HEK293 (cell line): ENCODE measurements around the gene CABP5.

Experiments
- CTCF ChIA-PET: fragments of 350-600 bp; formaldehyde crosslinking; extraction: SDS; loops from one replicate; lab custom pipeline; 2021; ENCODE audit warnings: antibody characterized with exemption; lab: Yijun Ruan, JAX
- POLR2A ChIA-PET: fragments of 300-600 bp; formaldehyde crosslinking; extraction: SDS; loops from one replicate; lab custom pipeline; 2020; ENCODE audit warnings: antibody characterized with exemption, inconsistent platforms; lab: Yijun Ruan, JAX
- H3K27ac ChIP-seq: fragments of 200-500 bp; sonication (Bioruptor generic); 2 replicates; pipeline ENCODE4 v1.5.1; 2014; ENCODE audit warnings: low read depth, low read length, control low read depth, inconsistent platforms; ENCODE audit errors: extremely low read depth
- H3K36me3 ChIP-seq, 2 experiments: fragments of 200-500 bp in 1 of 2; sonication (Bioruptor generic) in 1 of 2; 1 replicate in 1 of 2; 2 replicates in 1 of 2; pipeline ENCODE4 v1.5.1; 2014 to 2017; ENCODE audit warnings: inconsistent platforms in 2 of 2, low read length in 2 of 2; ENCODE audit not compliant: control insufficient read depth in 2 of 2, insufficient read depth in 1 of 2
- H3K4me1 ChIP-seq: fragments of 200-500 bp; sonication (Bioruptor generic); 2 replicates; pipeline ENCODE4 v1.5.1; 2014; ENCODE audit warnings: mild to moderate bottlenecking, low read length, inconsistent platforms; ENCODE audit not compliant: control insufficient read depth, insufficient read depth
- H3K4me3 ChIP-seq: 2 replicates; pipeline ENCODE4 v1.5.1; 2011; ENCODE audit warnings: low read depth, mild to moderate bottlenecking, control low read depth, low read length, moderate library complexity
- H3K9me3 ChIP-seq: fragments of 200-500 bp; sonication (Bioruptor generic); 2 replicates; pipeline ENCODE4 v1.5.1; 2014; ENCODE audit warnings: low read depth, low read length, inconsistent platforms; ENCODE audit not compliant: control insufficient read depth, insufficient read depth
- HOXD13 ChIP-seq: sonication (generic); formaldehyde crosslinking; IDR thresholded peaks from 2 replicates; pipeline ENCODE4 v1.8.0; 2022; ENCODE audit warnings: missing genetic modification reagents, borderline replicate concordance
- PRDM1 ChIP-seq: fragments of 450-650 bp; formaldehyde crosslinking; IDR thresholded peaks from 2 replicates; pipeline ENCODE4; 2016; ENCODE audit warnings: missing biosample characterization, missing genetic modification characterization
- ZBTB8A ChIP-seq: fragments of 450-650 bp; formaldehyde crosslinking; IDR thresholded peaks from 2 replicates; pipeline ENCODE4 v1.5.1; 2016; ENCODE audit warnings: missing biosample characterization, missing genetic modification characterization
- ZFHX2 ChIP-seq: fragments of 450-650 bp; formaldehyde crosslinking; conservative IDR thresholded peaks from 2 replicates; pipeline ENCODE4 v1.5.1; 2016; ENCODE audit warnings: missing biosample characterization, missing genetic modification characterization
- ZNF148 ChIP-seq: fragments of 450-650 bp; formaldehyde crosslinking; IDR thresholded peaks from 2 replicates; pipeline ENCODE4 v1.5.0; 2017; ENCODE audit warnings: missing biosample characterization, missing genetic modification characterization, borderline replicate concordance
- ZNF16 ChIP-seq: fragments of 450-650 bp; formaldehyde crosslinking; IDR thresholded peaks from 2 replicates; pipeline ENCODE4 v1.5.1; 2016; ENCODE audit warnings: low read depth, missing biosample characterization, missing genetic modification characterization
- ZNF274 ChIP-seq, 2 experiments: fragments of 200-500 bp in 1 of 2; fragments of 450-650 bp in 1 of 2; sonication (Bioruptor generic) in 1 of 2; formaldehyde crosslinking in 1 of 2; IDR thresholded peaks; 2 replicates each; pipeline versions ENCODE4 v1.5.1 to v1.6.1; 2014 to 2016; ENCODE audit warnings: borderline replicate concordance in 1 of 2, inconsistent platforms in 1 of 2, low read length in 1 of 2, missing biosample characterization in 1 of 2, missing genetic modification characterization in 1 of 2
- ZNF311 ChIP-seq: fragments of 450-650 bp; formaldehyde crosslinking; IDR thresholded peaks from 2 replicates; pipeline ENCODE4 v1.5.1; 2017; ENCODE audit warnings: missing biosample characterization, missing genetic modification characterization, borderline replicate concordance
- ZNF341 ChIP-seq: fragments of 450-650 bp; formaldehyde crosslinking; IDR thresholded peaks from 2 replicates; pipeline ENCODE4; 2016; ENCODE audit warnings: low read depth, missing biosample characterization, missing genetic modification characterization
- ZNF366 ChIP-seq: fragments of 450-650 bp; formaldehyde crosslinking; conservative IDR thresholded peaks from 2 replicates; pipeline ENCODE4 v1.5.1; 2016; ENCODE audit warnings: missing biosample characterization, missing genetic modification characterization
- ZNF530 ChIP-seq: fragments of 450-650 bp; formaldehyde crosslinking; IDR thresholded peaks from 2 replicates; pipeline ENCODE4 v1.5.1; 2016; ENCODE audit warnings: low read depth, missing biosample characterization, missing genetic modification characterization
- ZNF544 ChIP-seq: fragments of 450-650 bp; formaldehyde crosslinking; IDR thresholded peaks from 2 replicates; pipeline ENCODE4 v1.5.0; 2017; ENCODE audit warnings: missing biosample characterization, missing genetic modification characterization
- ZNF585B ChIP-seq: fragments of 450-650 bp; formaldehyde crosslinking; IDR thresholded peaks from 2 replicates; pipeline ENCODE4 v1.5.1; 2016; ENCODE audit warnings: missing biosample characterization, missing genetic modification characterization
- ZNF658 ChIP-seq: fragments of 450-650 bp; formaldehyde crosslinking; IDR thresholded peaks from 2 replicates; pipeline ENCODE4; 2016; ENCODE audit warnings: missing biosample characterization, missing genetic modification characterization
- ZNF747 ChIP-seq: fragments of 450-650 bp; formaldehyde crosslinking; IDR thresholded peaks from 2 replicates; pipeline ENCODE4 v1.5.1; 2016; ENCODE audit warnings: missing biosample characterization, missing genetic modification characterization
- ZNF785 ChIP-seq: fragments of 450-650 bp; formaldehyde crosslinking; IDR thresholded peaks from 2 replicates; pipeline ENCODE4 v1.5.1; 2016; ENCODE audit warnings: missing biosample characterization, missing genetic modification characterization
- ZSCAN5A ChIP-seq: fragments of 450-650 bp; formaldehyde crosslinking; IDR thresholded peaks from 2 replicates; pipeline ENCODE4 v1.5.1; 2016; ENCODE audit warnings: missing biosample characterization, missing genetic modification characterization
- TF ChIP-seq, protein P1 (sequence below): fragments of 450-650 bp; formaldehyde crosslinking; IDR thresholded peaks from 2 replicates; pipeline ENCODE4 v1.5.1; 2017; ENCODE audit warnings: missing biosample characterization, missing genetic modification characterization
- TF ChIP-seq, protein P2 (sequence below): fragments of 450-650 bp; formaldehyde crosslinking; conservative IDR thresholded peaks from 2 replicates; pipeline ENCODE4 v1.5.1; 2016; ENCODE audit warnings: low read depth, missing biosample characterization, missing genetic modification characterization

CABP5 gene

DNA sequence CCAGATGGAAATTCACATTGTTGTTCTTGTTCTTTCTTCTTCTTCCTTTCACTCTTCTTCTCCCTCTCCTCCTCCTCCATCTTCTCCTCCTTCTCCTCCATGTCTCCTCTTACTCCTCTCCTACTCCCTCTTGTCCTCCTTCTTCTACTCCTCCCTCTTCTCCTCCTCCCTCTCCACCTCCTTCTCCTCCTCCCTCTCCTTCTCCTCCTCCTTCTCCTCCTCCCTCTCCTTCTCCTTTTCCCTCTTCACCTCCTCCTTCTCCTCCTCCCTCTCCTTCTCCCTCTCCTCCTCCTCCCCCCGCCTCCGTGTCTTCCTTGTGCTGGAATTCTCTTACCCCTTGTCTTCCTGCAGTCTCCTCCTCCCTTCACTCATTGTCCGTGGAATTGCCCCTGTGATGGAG is 18.4 kb downstream of the CABP5 start (continued):
- 0 out of 2 replicates have a peak, but pooled peaks have one; percentile 13 for TF ChIP-seq ZNF544
- TF ChIP-seq HOXD13 (CRISPR knock-in tag) = no peak
- peak; percentile 77 for TF ChIP-seq ZFHX2 (tag by site-specific recombination)
- TF ChIP-seq ZNF148 (tag by site-specific recombination) = 0 out of 2 replicates have a peak, but pooled peaks have one; percentile 35

GRCh38 chr19:48023518-48023917 is 20.4 kb downstream of the CABP5 start:
- peak; percentile 66 for TF ChIP-seq ZNF585B (tag by site-specific recombination)
- no peak for TF ChIP-seq ZNF16 (tag by site-specific recombination)
- Histone ChIP-seq H3K27ac (no peak overlapping the region), H3K36me3 (no peaks in the 10 kb centered on the region), H3K4me3 (no peak overlapping the region), H3K4me1 (no peaks in the 10 kb centered on the region), H3K9me3 (no peaks in the 10 kb centered on the region)
- ChIA-PET CTCF (interaction anchor here (1.8 kb wide), 1 partner anchor 60 kb away, joined by 5 read pairs; no protein-coding TSS in a partner anchor), POLR2A (no interaction called here)

DNA sequence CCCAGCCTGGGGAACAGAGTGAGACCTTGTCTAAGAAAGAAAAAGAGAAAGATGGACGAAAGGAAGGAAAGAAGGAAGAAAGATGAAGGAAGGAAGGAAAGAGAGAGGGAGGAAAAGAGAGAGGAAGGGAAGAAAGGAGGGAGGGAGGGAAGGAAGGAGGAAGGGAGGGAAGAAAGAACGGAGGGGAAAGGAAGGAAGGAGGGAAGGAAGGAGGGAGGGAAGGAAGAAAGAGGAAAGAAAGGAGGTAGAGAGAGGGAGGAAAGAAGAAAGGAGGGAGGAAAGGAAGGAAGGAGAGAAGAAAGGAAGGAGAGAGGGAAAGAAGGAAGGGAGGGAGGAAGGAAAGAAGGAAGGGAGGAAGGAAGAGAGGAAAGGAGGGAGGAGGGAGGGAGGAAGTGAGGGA is 20.9 kb downstream of the CABP5 start:
- no peaks in the 10 kb centered on the region for H3K9me3 ChIP-seq
- CTCF ChIA-PET = no interaction called here
- POLR2A ChIA-PET = no interaction called here
- H3K4me3 ChIP-seq = no peak overlapping the region
- H3K4me1 ChIP-seq = no peaks in the 10 kb centered on the region
- no peaks in the 10 kb centered on the region for H3K36me3 ChIP-seq
- 0 out of 2 replicates have a peak, but pooled peaks have one; percentile 4 for TF ChIP-seq ZFHX2 (tag by site-specific recombination)
- TF ChIP-seq, protein P1, sequence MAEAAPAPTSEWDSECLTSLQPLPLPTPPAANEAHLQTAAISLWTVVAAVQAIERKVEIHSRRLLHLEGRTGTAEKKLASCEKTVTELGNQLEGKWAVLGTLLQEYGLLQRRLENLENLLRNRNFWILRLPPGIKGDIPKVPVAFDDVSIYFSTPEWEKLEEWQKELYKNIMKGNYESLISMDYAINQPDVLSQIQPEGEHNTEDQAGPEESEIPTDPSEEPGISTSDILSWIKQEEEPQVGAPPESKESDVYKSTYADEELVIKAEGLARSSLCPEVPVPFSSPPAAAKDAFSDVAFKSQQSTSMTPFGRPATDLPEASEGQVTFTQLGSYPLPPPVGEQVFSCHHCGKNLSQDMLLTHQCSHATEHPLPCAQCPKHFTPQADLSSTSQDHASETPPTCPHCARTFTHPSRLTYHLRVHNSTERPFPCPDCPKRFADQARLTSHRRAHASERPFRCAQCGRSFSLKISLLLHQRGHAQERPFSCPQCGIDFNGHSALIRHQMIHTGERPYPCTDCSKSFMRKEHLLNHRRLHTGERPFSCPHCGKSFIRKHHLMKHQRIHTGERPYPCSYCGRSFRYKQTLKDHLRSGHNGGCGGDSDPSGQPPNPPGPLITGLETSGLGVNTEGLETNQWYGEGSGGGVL (tag by site-specific recombination) = 0 out of 2 replicates have a peak, but pooled peaks have one; percentile 7
- peak; percentile 93 for TF ChIP-seq PRDM1 (tag by site-specific recombination)
- TF ChIP-seq ZNF530 (tag by site-specific recombination) = no peak
- TF ChIP-seq ZNF747 (tag by site-specific recombination) = peak; percentile 62; the same call in 1 of the 2 replicates
- TF ChIP-seq ZNF366 = peak; percentile 97
- TF ChIP-seq ZNF341 (tag by site-specific recombination) = no peak
- no peak for TF ChIP-seq ZNF274 (IDR thresholded peaks at IDR 0.05; ENCODE audit: low read length)
- no peak for TF ChIP-seq ZNF274 (tag by site-specific recombination; IDR thresholded peaks at IDR 0.05; ENCODE audit: borderline replicate concordance)
- TF ChIP-seq ZNF311 (tag by site-specific recombination) = 0 out of 2 replicates have a peak, but pooled peaks have one; percentile 42
- peak; percentile 34; the same call in 1 of the 2 replicates for TF ChIP-seq ZNF785 (tag by site-specific recombination)
- no peak overlapping the region for H3K27ac ChIP-seq

- Histone ChIP-seq H3K27ac (no peak overlapping the region), H3K36me3 (no peaks in the 10 kb centered on the region), H3K4me3 (no peak overlapping the region), H3K4me1 (no peaks in the 10 kb centered on the region), H3K9me3 (no peaks in the 10 kb centered on the region)
- POLR2A ChIA-PET = no interaction called here
- CTCF ChIA-PET = no interaction called here
- TF ChIP-seq ZNF658 (tag by site-specific recombination) = no peak
- TF ChIP-seq, protein P2, sequence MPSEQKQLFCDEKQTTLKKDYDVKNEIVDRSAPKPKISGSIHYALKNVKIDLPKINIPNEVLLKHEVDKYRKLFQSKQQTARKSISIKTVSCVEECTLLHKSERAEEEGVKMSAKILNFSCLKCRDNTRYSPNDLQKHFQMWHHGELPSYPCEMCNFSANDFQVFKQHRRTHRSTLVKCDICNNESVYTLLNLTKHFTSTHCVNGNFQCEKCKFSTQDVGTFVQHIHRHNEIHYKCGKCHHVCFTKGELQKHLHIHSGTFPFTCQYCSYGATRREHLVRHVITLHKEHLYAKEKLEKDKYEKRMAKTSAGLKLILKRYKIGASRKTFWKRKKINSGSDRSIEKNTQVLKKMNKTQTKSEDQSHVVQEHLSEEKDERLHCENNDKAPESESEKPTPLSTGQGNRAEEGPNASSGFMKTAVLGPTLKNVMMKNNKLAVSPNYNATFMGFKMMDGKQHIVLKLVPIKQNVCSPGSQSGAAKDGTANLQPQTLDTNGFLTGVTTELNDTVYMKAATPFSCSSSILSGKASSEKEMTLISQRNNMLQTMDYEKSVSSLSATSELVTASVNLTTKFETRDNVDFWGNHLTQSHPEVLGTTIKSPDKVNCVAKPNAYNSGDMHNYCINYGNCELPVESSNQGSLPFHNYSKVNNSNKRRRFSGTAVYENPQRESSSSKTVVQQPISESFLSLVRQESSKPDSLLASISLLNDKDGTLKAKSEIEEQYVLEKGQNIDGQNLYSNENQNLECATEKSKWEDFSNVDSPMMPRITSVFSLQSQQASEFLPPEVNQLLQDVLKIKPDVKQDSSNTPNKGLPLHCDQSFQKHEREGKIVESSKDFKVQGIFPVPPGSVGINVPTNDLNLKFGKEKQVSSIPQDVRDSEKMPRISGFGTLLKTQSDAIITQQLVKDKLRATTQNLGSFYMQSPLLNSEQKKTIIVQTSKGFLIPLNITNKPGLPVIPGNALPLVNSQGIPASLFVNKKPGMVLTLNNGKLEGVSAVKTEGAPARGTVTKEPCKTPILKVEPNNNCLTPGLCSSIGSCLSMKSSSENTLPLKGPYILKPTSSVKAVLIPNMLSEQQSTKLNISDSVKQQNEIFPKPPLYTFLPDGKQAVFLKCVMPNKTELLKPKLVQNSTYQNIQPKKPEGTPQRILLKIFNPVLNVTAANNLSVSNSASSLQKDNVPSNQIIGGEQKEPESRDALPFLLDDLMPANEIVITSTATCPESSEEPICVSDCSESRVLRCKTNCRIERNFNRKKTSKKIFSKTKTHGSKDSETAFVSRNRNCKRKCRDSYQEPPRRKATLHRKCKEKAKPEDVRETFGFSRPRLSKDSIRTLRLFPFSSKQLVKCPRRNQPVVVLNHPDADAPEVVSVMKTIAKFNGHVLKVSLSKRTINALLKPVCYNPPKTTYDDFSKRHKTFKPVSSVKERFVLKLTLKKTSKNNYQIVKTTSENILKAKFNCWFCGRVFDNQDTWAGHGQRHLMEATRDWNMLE (tag by site-specific recombination) = no peak
- TF ChIP-seq ZBTB8A (tag by site-specific recombination) = no peak
- TF ChIP-seq ZSCAN5A (tag by site-specific recombination) = no peak
These were observed 23.2 kb downstream of the CABP5 start for GRCh38 chr19:48020686-48021085.
